HEK293T (cell line): Measurements from ENCODE around the gene LTA4H.

Experiments
- BHLHE40 ChIP-seq: fragments of 450-650 bp; IDR thresholded peaks from 2 replicates; pipeline ENCODE4 v1.6.1; 2016; ENCODE audit warnings: mild to moderate bottlenecking, moderate library complexity, borderline replicate concordance
- FOXK2 ChIP-seq: fragments of 450-650 bp; IDR thresholded peaks from 2 replicates; pipeline ENCODE4 v1.6.1; 2016; ENCODE audit warnings: mild to moderate bottlenecking
- HDGF ChIP-seq: fragments of 450-650 bp; IDR thresholded peaks from 2 replicates; pipeline ENCODE4 v1.6.1; 2017; ENCODE audit warnings: antibody characterized with exemption, borderline replicate concordance
- SP1 ChIP-seq: fragments of 450-650 bp; IDR thresholded peaks from 2 replicates; pipeline ENCODE4 v1.6.1; 2017

DNA sequence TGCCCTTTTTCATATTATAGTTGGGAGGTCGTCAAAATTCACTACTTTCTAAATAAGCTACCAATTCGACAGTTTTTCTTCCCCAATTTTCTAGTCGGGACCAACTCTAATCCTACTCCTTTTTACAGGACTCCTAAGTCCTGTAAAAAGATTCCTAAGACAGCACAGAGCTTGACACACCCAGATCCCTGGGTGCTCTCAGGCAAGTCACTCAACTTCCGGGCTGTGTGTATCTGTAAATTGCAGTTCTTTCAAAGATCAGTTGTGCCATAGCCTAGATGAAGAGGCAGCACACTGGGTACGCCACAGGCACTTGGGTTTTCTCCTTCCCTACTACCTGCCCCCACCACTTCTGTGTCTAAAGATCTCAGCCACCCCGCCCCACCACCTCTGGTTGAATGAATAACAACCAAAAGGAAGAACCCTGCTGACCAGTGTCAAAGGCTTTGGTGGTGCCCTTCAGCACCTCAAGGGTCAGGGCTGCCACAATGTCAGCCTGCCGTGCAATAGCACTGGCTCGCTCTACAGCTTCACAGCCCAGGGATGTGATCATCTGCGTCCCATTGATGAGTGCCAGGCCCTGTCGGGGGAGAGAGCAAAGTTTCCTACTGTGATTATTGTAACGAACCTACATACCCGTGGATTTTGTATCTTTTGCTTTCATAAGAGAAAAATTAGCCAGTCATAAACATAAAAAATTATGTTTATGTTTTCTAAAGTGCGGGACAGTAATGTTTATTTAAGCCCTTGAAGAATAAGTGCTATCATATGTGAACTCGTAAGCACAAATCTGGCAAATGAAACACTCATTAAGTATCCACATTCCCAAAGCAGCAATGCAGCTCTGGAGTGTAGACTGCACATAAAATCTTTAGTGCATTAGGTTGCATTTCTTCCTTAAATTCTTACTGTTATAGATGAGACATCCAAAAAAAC lies 48.5 kb downstream of the LTA4H start:
- TF ChIP-seq SP1 (no peak), FOXK2 (no peak), BHLHE40 (no peak), HDGF (no peak)
